ENCODE measurements around the gene TMEM79.

DNA sequence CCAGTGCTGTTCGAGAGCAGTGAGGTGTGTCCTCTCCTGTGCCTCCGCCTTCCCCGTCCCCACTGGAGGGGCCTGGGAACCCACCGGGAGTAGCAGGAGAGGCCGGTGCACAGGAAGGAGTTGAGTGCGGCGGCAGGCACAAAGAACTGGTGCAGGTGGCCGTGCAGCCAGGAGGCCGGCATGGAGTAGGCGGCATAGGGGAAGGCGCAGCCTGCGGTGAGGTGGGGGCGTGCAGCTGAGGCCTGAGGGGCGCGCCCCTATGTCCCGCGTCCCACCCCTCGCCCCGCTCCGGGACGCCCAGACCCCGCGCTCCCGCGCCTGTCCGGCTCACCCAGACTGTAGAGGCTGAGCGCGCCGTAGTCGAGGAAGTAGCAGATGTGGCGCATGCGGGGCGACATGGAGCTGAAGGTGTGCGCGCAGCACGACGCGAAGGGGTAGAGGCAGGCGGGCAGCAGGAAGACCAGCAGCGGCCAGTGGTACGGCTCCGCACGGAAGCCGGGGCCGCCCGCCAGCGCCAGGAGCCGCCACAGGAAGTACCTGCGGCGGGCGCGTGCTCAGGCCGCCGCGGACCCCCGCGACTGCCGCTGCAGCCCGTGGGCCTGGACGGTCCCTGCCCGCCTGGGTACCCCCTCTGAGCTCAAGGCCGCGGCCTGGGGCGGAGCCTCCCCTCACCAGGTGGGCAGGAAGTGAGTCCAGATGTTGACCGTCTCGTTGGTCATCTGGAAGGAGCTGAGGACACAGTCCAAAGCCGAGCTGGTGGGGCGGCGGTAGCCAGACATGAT lies 38.5 kb upstream of the TMEM79 start:
- TF ChIP-seq, protein P1, sequence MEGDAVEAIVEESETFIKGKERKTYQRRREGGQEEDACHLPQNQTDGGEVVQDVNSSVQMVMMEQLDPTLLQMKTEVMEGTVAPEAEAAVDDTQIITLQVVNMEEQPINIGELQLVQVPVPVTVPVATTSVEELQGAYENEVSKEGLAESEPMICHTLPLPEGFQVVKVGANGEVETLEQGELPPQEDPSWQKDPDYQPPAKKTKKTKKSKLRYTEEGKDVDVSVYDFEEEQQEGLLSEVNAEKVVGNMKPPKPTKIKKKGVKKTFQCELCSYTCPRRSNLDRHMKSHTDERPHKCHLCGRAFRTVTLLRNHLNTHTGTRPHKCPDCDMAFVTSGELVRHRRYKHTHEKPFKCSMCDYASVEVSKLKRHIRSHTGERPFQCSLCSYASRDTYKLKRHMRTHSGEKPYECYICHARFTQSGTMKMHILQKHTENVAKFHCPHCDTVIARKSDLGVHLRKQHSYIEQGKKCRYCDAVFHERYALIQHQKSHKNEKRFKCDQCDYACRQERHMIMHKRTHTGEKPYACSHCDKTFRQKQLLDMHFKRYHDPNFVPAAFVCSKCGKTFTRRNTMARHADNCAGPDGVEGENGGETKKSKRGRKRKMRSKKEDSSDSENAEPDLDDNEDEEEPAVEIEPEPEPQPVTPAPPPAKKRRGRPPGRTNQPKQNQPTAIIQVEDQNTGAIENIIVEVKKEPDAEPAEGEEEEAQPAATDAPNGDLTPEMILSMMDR (conservative IDR thresholded peaks at IDR 0.05; ENCODE audit: low read depth, low read length), result no peak
- TF ChIP-seq RCOR1 (IDR thresholded peaks at IDR 0.05; ENCODE audit: insufficient replicate concordance, low read length), result no peak
- no peak for TF ChIP-seq POLR2A (IDR thresholded peaks at IDR 0.05; ENCODE audit: low read depth, low read length)
- TF ChIP-seq, protein P2, sequence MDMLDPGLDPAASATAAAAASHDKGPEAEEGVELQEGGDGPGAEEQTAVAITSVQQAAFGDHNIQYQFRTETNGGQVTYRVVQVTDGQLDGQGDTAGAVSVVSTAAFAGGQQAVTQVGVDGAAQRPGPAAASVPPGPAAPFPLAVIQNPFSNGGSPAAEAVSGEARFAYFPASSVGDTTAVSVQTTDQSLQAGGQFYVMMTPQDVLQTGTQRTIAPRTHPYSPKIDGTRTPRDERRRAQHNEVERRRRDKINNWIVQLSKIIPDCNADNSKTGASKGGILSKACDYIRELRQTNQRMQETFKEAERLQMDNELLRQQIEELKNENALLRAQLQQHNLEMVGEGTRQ (IDR thresholded peaks at IDR 0.05; ENCODE audit: low read depth, low read length), result no peak
- TF ChIP-seq RAD21 (IDR thresholded peaks at IDR 0.05; ENCODE audit: low read length), result no peak
- TF ChIP-seq CEBPB (IDR thresholded peaks at IDR 0.05; ENCODE audit: low read depth, low read length), result no peak
- TF ChIP-seq RFX5 (IDR thresholded peaks at IDR 0.05; ENCODE audit: low read depth, low read length), result no peak
- TF ChIP-seq MAZ (IDR thresholded peaks at IDR 0.05; ENCODE audit: borderline replicate concordance, low read depth, low read length), result no peak
- TF ChIP-seq FOS (IDR thresholded peaks at IDR 0.05; ENCODE audit: low read depth, low read length), result no peak
- TF ChIP-seq MXI1 (IDR thresholded peaks at IDR 0.05; ENCODE audit: borderline replicate concordance, low read depth, low read length), result no peak
- no peak for TF ChIP-seq BHLHE40 (IDR thresholded peaks at IDR 0.05; ENCODE audit: low read depth, low read length)

Data from IMR-90 (cell line).